Fibroblast of villous mesenchyme (primary cell): ENCODE data around the gene SLC8A1. TPM values are rescaled to one million over a fixed set of nuclear protein-coding genes. Genes with fewer than 3 reads are reported as not detected.
A peak's percentile ranks its signal among the peaks of the same experiment; 100 is the strongest.

ENCODE experiments used
- DNase-seq: peaks from one replicate; pipeline ENCODE4 v3.0.0-alpha.2; 2010; ENCODE audit warnings: low read depth
- H3K4me3 ChIP-seq: 2 replicates; pipeline ENCODE4 v1.5.1; 2011; ENCODE audit warnings: low read depth, mild to moderate bottlenecking, low read length
- CTCF ChIP-seq: IDR thresholded peaks from 2 replicates; pipeline ENCODE4 v1.5.1; 2012; ENCODE audit warnings: low read depth, mild to moderate bottlenecking, low read length; ENCODE audit not compliant: insufficient read depth
- total RNA-seq: library from RNA; depleted of rRNA; stranded (reverse); fragments of >200 nt; gene quantifications from 2 replicates; pipeline ENCODE4 v1.2.3, GENCODE V29; 2012

SLC8A1 gene
- total RNA-seq, 1 donor, result 98.9 TPM

- no peak overlapping the region for H3K4me3 ChIP-seq
- TF ChIP-seq CTCF, result no peak
- peak; percentile 10 for DNase-seq
Observed at GRCh38 chr2:40283111-40283909, 168.6 kb downstream of the SLC8A1 start.

- peak; percentile 64 for DNase-seq
- H3K4me3 ChIP-seq, result peak overlapping the region; percentile 46
- no peak for TF ChIP-seq CTCF
Observed at GRCh38 chr2:40282428-40282827, 169.5 kb downstream of the SLC8A1 start.

- no peak for TF ChIP-seq CTCF
- peak; percentile 48 for DNase-seq
- no peak overlapping the region for H3K4me3 ChIP-seq
Observed at GRCh38 chr2:40281021-40281940, 170.6 kb downstream of the SLC8A1 start.

GRCh38 chr2:40279482-40279881 lies 172.4 kb downstream of the SLC8A1 start:
- DNase-seq, result no peak
- no peak overlapping the region for H3K4me3 ChIP-seq

GRCh38 chr2:40279001-40279400 lies 172.9 kb downstream of the SLC8A1 start:
- DNase-seq, result peak; percentile 32
- no peak for TF ChIP-seq CTCF
- H3K4me3 ChIP-seq, result peak overlapping the region; percentile 20

More at GRCh38 chr2:40279482-40279881, 172.4 kb downstream of the SLC8A1 start:
- no peak for TF ChIP-seq CTCF

- no peak for TF ChIP-seq CTCF
- no peak for DNase-seq
- no peak overlapping the region for H3K4me3 ChIP-seq
Observed at GRCh38 chr2:40276076-40276475, 175.8 kb downstream of the SLC8A1 start.
